Upper lobe of left lung (tissue), 4 donors: ENCODE results near the gene DOCK1.

Source experiments
- CTCF ChIP-seq, 6 experiments: fragments of 450-650 bp in 4 of 6; fragments of 200-600 bp in 2 of 6; sonication (generic) in 2 of 6; IDR thresholded peaks; one replicate each; pipeline ENCODE4 v1.5.1; 2016 to 2019; ENCODE audit warnings: antibody characterized with exemption in 6 of 6
- EP300 ChIP-seq, 4 donors: sonication (generic); formaldehyde crosslinking; IDR thresholded peaks; one replicate each; pipeline ENCODE4 v1.5.1; 2017; ENCODE audit warnings: antibody characterized with exemption in 4 of 4, control low read depth in 2 of 4
- POLR2A ChIP-seq, 4 donors: fragments of 450-650 bp; IDR thresholded peaks; one replicate each; pipeline ENCODE4 v1.5.1; 2016 to 2017; ENCODE audit warnings: antibody characterized with exemption in 4 of 4, mild to moderate bottlenecking in 2 of 4
- POLR2AphosphoS5 ChIP-seq, 2 donors: sonication (generic); formaldehyde crosslinking; IDR thresholded peaks; one replicate each; pipeline ENCODE4 v1.5.1; 2017; ENCODE audit warnings: antibody characterized with exemption in 2 of 2

- TF ChIP-seq POLR2A (IDR thresholded peaks at IDR 0.05), result no peak
- TF ChIP-seq CTCF (IDR thresholded peaks at IDR 0.05), result no peak
- TF ChIP-seq EP300 (IDR thresholded peaks at IDR 0.05), result no peak
- no peak for TF ChIP-seq POLR2AphosphoS5 (IDR thresholded peaks at IDR 0.05)
These were observed 101.2 kb downstream of the DOCK1 start for GRCh38 chr10:127006453-127006852.
